Neural cell (in vitro differentiated cells): ENCODE data around the gene ANKLE1. TPM values are rescaled to one million over a fixed set of nuclear protein-coding genes. Genes with fewer than 3 reads are reported as not detected.

Source experiments
- H2AFZ ChIP-seq: fragments of 200-600, 300-800 bp; sonication (generic), shearing (Covaris generic); 2 replicates; pipeline ENCODE4 v1.6.0; 2014; ENCODE audit warnings: low read depth, mild to moderate bottlenecking, antibody characterized with exemption, low read length, moderate library complexity
- H3F3A ChIP-seq: fragments of 200-600 bp; shearing (Covaris generic); 2 replicates; pipeline ENCODE4 v1.6.1; 2016; ENCODE audit warnings: mild to moderate bottlenecking, moderate library complexity, mixed read lengths, antibody characterized with exemption, low read length; ENCODE audit not compliant: insufficient read depth, poor library complexity, severe bottlenecking
- H3K27ac ChIP-seq: fragments of 200-600, 300-800 bp; sonication (generic), shearing (Covaris generic); 2 replicates; pipeline ENCODE4 v1.5.1; 2014; ENCODE audit warnings: mild to moderate bottlenecking, low read length, moderate library complexity
- H3K27me3 ChIP-seq: fragments of 300-800, 200-600 bp; sonication (generic), shearing (Covaris generic); 2 replicates; pipeline ENCODE4 v1.6.0; 2014; ENCODE audit warnings: mild to moderate bottlenecking, low read depth, low read length, moderate library complexity; ENCODE audit not compliant: insufficient read depth
- H3K36me3 ChIP-seq: fragments of 300-800, 200-600 bp; sonication (generic), shearing (Covaris generic); 2 replicates; pipeline ENCODE4 v1.5.1; 2014; ENCODE audit warnings: mild to moderate bottlenecking, antibody characterized with exemption, low read length, moderate library complexity; ENCODE audit not compliant: insufficient read depth
- H3K4me2 ChIP-seq: fragments of 300-800, 200-600 bp; sonication (generic), shearing (Covaris generic); 2 replicates; pipeline ENCODE4 v1.6.0; 2014; ENCODE audit warnings: mild to moderate bottlenecking, low read length
- H3K4me3 ChIP-seq: fragments of 300-800, 200-600 bp; sonication (generic), shearing (Covaris generic); 2 replicates; pipeline ENCODE4 v1.5.1; 2014; ENCODE audit warnings: mild to moderate bottlenecking, low read length, moderate library complexity
- H3K79me2 ChIP-seq: fragments of 200-600 bp; shearing (Covaris generic); replicated peaks from 2 replicates; pipeline ENCODE4 v1.6.0; 2014; ENCODE audit warnings: mild to moderate bottlenecking, low read length, moderate library complexity; ENCODE audit not compliant: insufficient read depth
- H3K9ac ChIP-seq: fragments of 300-800, 200-600 bp; sonication (generic), shearing (Covaris generic); 2 replicates; pipeline ENCODE4 v1.6.1; 2016; ENCODE audit warnings: mild to moderate bottlenecking, low read length, mixed read lengths
- H3K9me2 ChIP-seq: fragments of 200-600 bp; shearing (Covaris generic); 2 replicates; pipeline ENCODE4 v1.6.1; 2016; ENCODE audit warnings: mild to moderate bottlenecking, low read length, mixed read lengths; ENCODE audit not compliant: insufficient read depth
- H3K9me3 ChIP-seq: fragments of 200-600, 300-800 bp; sonication (generic), shearing (Covaris generic); 2 replicates; pipeline ENCODE4 v1.6.1; 2016; ENCODE audit warnings: mild to moderate bottlenecking, mixed run types, low read length, moderate library complexity, mixed read lengths
- H4K20me1 ChIP-seq: fragments of 200-600 bp; shearing (Covaris generic); 2 replicates; pipeline ENCODE4 v1.6.1; 2016; ENCODE audit warnings: mild to moderate bottlenecking, mixed run types; ENCODE audit not compliant: insufficient read depth
- CTCF ChIP-seq: fragments of 450-650 bp; IDR thresholded peaks from 2 replicates; pipeline ENCODE4 v1.5.1; 2014; ENCODE audit warnings: antibody characterized with exemption, mild to moderate bottlenecking, moderate library complexity; ENCODE audit not compliant: poor library complexity, severe bottlenecking
- EP300 ChIP-seq: fragments of 450-650 bp; conservative IDR thresholded peaks from 2 replicates; pipeline ENCODE4 v1.6.1; 2014; ENCODE audit warnings: antibody characterized with exemption, mild to moderate bottlenecking, moderate library complexity; ENCODE audit not compliant: poor library complexity, severe bottlenecking
- EZH2 ChIP-seq: fragments of 200-600, 300-800 bp; shearing (Covaris generic), sonication (generic); IDR thresholded peaks from 2 replicates; pipeline ENCODE4 v1.6.1; 2014; ENCODE audit warnings: antibody characterized with exemption, low read length, borderline replicate concordance, mild to moderate bottlenecking; ENCODE audit not compliant: insufficient read depth, poor library complexity, severe bottlenecking
- MXI1 ChIP-seq: fragments of 450-650 bp; conservative IDR thresholded peaks from 2 replicates; pipeline ENCODE4 v1.6.1; 2014; ENCODE audit warnings: antibody characterized with exemption, mild to moderate bottlenecking; ENCODE audit not compliant: poor library complexity, severe bottlenecking
- POLR2AphosphoS5 ChIP-seq: IDR thresholded peaks from 2 replicates; pipeline ENCODE4 v1.6.1; 2012
- RAD21 ChIP-seq: fragments of 450-650 bp; conservative IDR thresholded peaks from 2 replicates; pipeline ENCODE4 v1.6.1; 2014; ENCODE audit warnings: antibody characterized with exemption, mild to moderate bottlenecking, moderate library complexity
- REST ChIP-seq: IDR thresholded peaks from 2 replicates; pipeline ENCODE4 v1.6.1; 2012; ENCODE audit warnings: borderline replicate concordance
- SMC3 ChIP-seq: fragments of 450-650 bp; conservative IDR thresholded peaks from 2 replicates; pipeline ENCODE4 v1.6.1; 2014; ENCODE audit warnings: antibody characterized with exemption, mild to moderate bottlenecking, moderate library complexity; ENCODE audit not compliant: poor library complexity
- TAF1 ChIP-seq: IDR thresholded peaks from 2 replicates; pipeline ENCODE4 v1.6.1; 2012; ENCODE audit warnings: low read depth
- polyA plus RNA-seq: library from polyadenylated mRNA; depleted of rRNA; stranded (reverse); fragments of >200 nt; gene quantifications from 2 replicates; pipeline ENCODE4 v1.2.3, GENCODE V29; 2014

The ANKLE1 gene
- polyA plus RNA-seq, 1 donor from 2014 or later = 9.3 TPM

GRCh38 chr19:17327654-17328516, 46.2 kb downstream of the ANKLE1 start:
- H3K4me3 ChIP-seq = no peak overlapping the region

More at GRCh38 chr19:17327654-17328516, 46.2 kb downstream of the ANKLE1 start:
- H4K20me1 ChIP-seq = no peaks in the 10 kb centered on the region
- H3K79me2 ChIP-seq = no peaks in the 10 kb centered on the region
- TF ChIP-seq TAF1 (no peak), EZH2 (no peak), REST (no peak), RAD21 (no peak), CTCF (no peak), SMC3 (no peak), MXI1 (no peak), EP300 (no peak), POLR2AphosphoS5 (no peak)
- H3K4me2 ChIP-seq = no peak overlapping the region
- no peak overlapping the region for H3K9ac ChIP-seq
- H2AFZ ChIP-seq = no peak overlapping the region
- no peaks in the 10 kb centered on the region for H3F3A ChIP-seq
- H3K27me3 ChIP-seq = no peaks in the 10 kb centered on the region
- H3K9me2 ChIP-seq = no peaks in the 10 kb centered on the region
- H3K9me3 ChIP-seq = no peaks in the 10 kb centered on the region
- H3K27ac ChIP-seq = no peak overlapping the region
- no peaks in the 10 kb centered on the region for H3K36me3 ChIP-seq
